Measurements from ENCODE around the gene BLVRB.
"Not testable (repeated sequence)": the region's sequence is repeated elsewhere in the genome, so short reads cannot be mapped to it uniquely, and the experiment has no call there.

BLVRB gene

GRCh38 chr19:40492274-40492673 is 26.7 kb upstream of the BLVRB start:
- no peaks in the 10 kb centered on the region for H3K9me3 ChIP-seq (ENCODE audit: insufficient read depth, low read depth, low read length)
- H3K79me2 ChIP-seq (ENCODE audit: insufficient read depth, low read length): no peaks in the 10 kb centered on the region
- H3K4me1 ChIP-seq (ENCODE audit: insufficient read depth, low read length, poor library complexity, severe bottlenecking): no peaks in the 10 kb centered on the region
- no peak overlapping the region for H3K4me2 ChIP-seq (ENCODE audit: low read depth, low read length, poor library complexity, severe bottlenecking)
- TF ChIP-seq EZH2phosphoT487 (IDR thresholded peaks at IDR 0.05; ENCODE audit: borderline replicate concordance): no peak
- TF ChIP-seq, protein P1, sequence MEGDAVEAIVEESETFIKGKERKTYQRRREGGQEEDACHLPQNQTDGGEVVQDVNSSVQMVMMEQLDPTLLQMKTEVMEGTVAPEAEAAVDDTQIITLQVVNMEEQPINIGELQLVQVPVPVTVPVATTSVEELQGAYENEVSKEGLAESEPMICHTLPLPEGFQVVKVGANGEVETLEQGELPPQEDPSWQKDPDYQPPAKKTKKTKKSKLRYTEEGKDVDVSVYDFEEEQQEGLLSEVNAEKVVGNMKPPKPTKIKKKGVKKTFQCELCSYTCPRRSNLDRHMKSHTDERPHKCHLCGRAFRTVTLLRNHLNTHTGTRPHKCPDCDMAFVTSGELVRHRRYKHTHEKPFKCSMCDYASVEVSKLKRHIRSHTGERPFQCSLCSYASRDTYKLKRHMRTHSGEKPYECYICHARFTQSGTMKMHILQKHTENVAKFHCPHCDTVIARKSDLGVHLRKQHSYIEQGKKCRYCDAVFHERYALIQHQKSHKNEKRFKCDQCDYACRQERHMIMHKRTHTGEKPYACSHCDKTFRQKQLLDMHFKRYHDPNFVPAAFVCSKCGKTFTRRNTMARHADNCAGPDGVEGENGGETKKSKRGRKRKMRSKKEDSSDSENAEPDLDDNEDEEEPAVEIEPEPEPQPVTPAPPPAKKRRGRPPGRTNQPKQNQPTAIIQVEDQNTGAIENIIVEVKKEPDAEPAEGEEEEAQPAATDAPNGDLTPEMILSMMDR (conservative IDR thresholded peaks at IDR 0.05; ENCODE audit: low read length): no peak
- H3F3A ChIP-seq (ENCODE audit: low read depth): no peaks in the 10 kb centered on the region
- H3K27me3 ChIP-seq (ENCODE audit: insufficient read depth, low read length, poor library complexity, severe bottlenecking): no peaks in the 10 kb centered on the region
- no peaks in the 10 kb centered on the region for H3K36me3 ChIP-seq (ENCODE audit: insufficient read depth, low read length)
- no peak overlapping the region for H2AFZ ChIP-seq (ENCODE audit: low read length)
- no peaks in the 10 kb centered on the region for H3K9me2 ChIP-seq (replicated peaks; ENCODE audit: low read depth, low read length)
- no peaks in the 10 kb centered on the region for H4K20me1 ChIP-seq (ENCODE audit: insufficient read depth, low read length, poor library complexity, severe bottlenecking)
- no peak overlapping the region for H3K4me3 ChIP-seq (ENCODE audit: low read length, poor library complexity, severe bottlenecking)
- no peak overlapping the region for H3K9ac ChIP-seq (ENCODE audit: low read depth, low read length, poor library complexity, severe bottlenecking)

DNA sequence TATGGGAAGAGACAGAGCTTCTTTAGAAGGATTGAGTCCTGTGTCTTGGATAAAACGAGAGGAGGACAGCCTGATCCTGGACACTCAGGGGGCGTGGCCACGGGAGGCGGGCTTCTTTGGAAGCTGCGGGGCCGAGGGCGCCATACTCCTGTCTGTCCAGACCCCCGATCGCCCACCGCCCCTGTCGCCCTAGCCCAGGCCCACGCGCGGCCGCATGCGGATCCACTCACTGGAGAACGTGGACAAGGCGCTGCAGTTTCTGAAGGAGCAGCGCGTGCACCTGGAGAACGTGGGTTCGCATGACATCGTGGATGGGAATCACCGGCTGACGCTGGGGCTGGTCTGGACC is 24.3 kb upstream of the BLVRB start:
- Histone ChIP-seq H3K27me3 (ENCODE audit: insufficient read depth, low read length, poor library complexity, severe bottlenecking) (no peaks in the 10 kb centered on the region), H3K4me1 (ENCODE audit: insufficient read depth, low read length, poor library complexity, severe bottlenecking) (no peaks in the 10 kb centered on the region), H3K9ac (ENCODE audit: low read depth, low read length, poor library complexity, severe bottlenecking) (no peak overlapping the region), H3K36me3 (ENCODE audit: insufficient read depth, low read length) (no peaks in the 10 kb centered on the region), H4K20me1 (ENCODE audit: insufficient read depth, low read length, poor library complexity, severe bottlenecking) (no peaks in the 10 kb centered on the region), H3K4me3 (ENCODE audit: low read length, poor library complexity, severe bottlenecking) (no peak overlapping the region), H3K4me2 (ENCODE audit: low read depth, low read length, poor library complexity, severe bottlenecking) (no peak overlapping the region), H2AFZ (ENCODE audit: low read length) (no peak overlapping the region), H3K79me2 (ENCODE audit: insufficient read depth, low read length) (no peaks in the 10 kb centered on the region), H3F3A (ENCODE audit: low read depth) (no peaks in the 10 kb centered on the region), H3K9me3 (ENCODE audit: insufficient read depth, low read depth, low read length) (no peaks in the 10 kb centered on the region), H3K9me2 (replicated peaks; ENCODE audit: low read depth, low read length) (no peaks in the 10 kb centered on the region)
- TF ChIP-seq EZH2phosphoT487 (IDR thresholded peaks at IDR 0.05; ENCODE audit: borderline replicate concordance): no peak
- TF ChIP-seq, protein P1 (conservative IDR thresholded peaks at IDR 0.05; ENCODE audit: low read length): no peak

- Histone ChIP-seq H3K4me1 (ENCODE audit: insufficient read depth, low read length, poor library complexity, severe bottlenecking) (no peaks in the 10 kb centered on the region), H3K9ac (ENCODE audit: low read depth, low read length, poor library complexity, severe bottlenecking) (no peak overlapping the region), H3K9me3 (ENCODE audit: insufficient read depth, low read depth, low read length) (no peaks in the 10 kb centered on the region), H3F3A (ENCODE audit: low read depth) (no peaks in the 10 kb centered on the region), H2AFZ (ENCODE audit: low read length) (no peak overlapping the region), H3K27me3 (ENCODE audit: insufficient read depth, low read length, poor library complexity, severe bottlenecking) (no peaks in the 10 kb centered on the region), H4K20me1 (ENCODE audit: insufficient read depth, low read length, poor library complexity, severe bottlenecking) (no peaks in the 10 kb centered on the region), H3K36me3 (ENCODE audit: insufficient read depth, low read length) (no peaks in the 10 kb centered on the region), H3K9me2 (replicated peaks; ENCODE audit: low read depth, low read length) (no peaks in the 10 kb centered on the region), H3K79me2 (ENCODE audit: insufficient read depth, low read length) (no peaks in the 10 kb centered on the region), H3K4me2 (ENCODE audit: low read depth, low read length, poor library complexity, severe bottlenecking) (no peak overlapping the region), H3K4me3 (ENCODE audit: low read length, poor library complexity, severe bottlenecking) (no peak overlapping the region)
- TF ChIP-seq, protein P1 (conservative IDR thresholded peaks at IDR 0.05; ENCODE audit: low read length): no peak
- TF ChIP-seq EZH2phosphoT487 (IDR thresholded peaks at IDR 0.05; ENCODE audit: borderline replicate concordance): no peak
These were observed 20.5 kb upstream of the BLVRB start for GRCh38 chr19:40486017-40486416.

DNA sequence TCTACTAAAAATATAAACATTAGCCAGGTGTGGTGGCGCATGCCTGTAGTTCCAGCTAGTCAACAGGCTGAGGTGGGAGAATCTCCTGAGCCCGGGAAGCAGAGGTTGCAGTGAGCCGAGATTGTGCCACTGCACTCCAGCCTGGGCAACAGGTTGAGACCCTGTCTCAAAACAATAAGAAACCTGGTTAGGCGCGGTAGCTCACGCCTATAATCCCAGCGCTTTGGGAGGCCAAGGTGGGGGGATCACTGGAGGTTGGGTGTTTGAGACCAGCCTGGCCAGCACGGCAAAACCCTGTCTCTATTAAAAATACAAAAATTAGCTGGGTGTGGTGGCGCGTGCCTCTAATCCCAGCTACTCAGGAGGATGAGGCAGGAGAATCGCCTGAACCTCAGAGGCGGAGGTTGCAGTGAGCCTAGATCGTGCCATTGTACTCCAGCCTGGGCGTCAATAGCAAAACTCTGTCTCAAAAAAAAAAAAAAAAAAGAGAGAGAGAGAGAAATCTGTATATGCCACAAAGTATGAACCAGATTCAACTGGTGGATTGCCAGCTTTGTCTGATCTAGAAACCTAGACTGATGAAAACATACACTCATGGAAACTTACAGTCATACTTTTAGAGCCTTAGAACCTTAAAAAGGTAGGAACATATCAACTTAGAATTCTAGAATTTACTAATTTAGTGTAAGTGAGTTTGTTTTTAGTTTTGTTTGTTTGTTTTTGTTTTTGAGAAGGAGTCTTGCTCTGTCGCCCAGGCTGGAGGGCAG is 10.5 kb upstream of the BLVRB start:
- H3K9me2 ChIP-seq (replicated peaks; ENCODE audit: low read depth, low read length): not testable (repeated sequence)

More for the DNA sequence above, 10.5 kb upstream of the BLVRB start:
- H3K79me2 ChIP-seq (ENCODE audit: insufficient read depth, low read length); H3K36me3 ChIP-seq (ENCODE audit: insufficient read depth, low read length); H3K9me3 ChIP-seq (ENCODE audit: insufficient read depth, low read depth, low read length); H4K20me1 ChIP-seq (ENCODE audit: insufficient read depth, low read length, poor library complexity, severe bottlenecking); H3K4me1 ChIP-seq (ENCODE audit: insufficient read depth, low read length, poor library complexity, severe bottlenecking); H3K4me3 ChIP-seq (ENCODE audit: low read length, poor library complexity, severe bottlenecking); H3K9ac ChIP-seq (ENCODE audit: low read depth, low read length, poor library complexity, severe bottlenecking); H2AFZ ChIP-seq (ENCODE audit: low read length); H3K27me3 ChIP-seq (ENCODE audit: insufficient read depth, low read length, poor library complexity, severe bottlenecking); H3K4me2 ChIP-seq (ENCODE audit: low read depth, low read length, poor library complexity, severe bottlenecking); H3F3A ChIP-seq (ENCODE audit: low read depth): not testable (repeated sequence)

All from Loucy (cell line).